Measurements from ENCODE around the gene LGMN.

DNA sequence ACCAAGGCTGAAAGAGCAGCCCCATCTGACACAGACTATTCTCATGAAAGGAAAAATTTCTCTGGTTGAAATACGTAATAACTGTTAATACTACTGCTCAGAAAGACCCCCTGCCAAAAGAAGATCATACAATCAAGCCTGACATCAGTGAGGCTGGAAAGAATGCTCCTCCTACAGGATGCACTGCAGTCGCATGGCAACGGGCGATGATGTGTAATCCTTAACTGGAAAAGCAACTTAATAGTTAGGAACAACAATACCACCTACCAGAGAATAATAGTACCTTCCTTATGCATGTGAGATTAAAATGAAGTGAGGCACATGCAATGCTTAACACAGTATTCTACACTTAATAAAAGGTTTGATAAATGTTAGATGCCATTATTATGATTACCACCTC lies 44.5 kb upstream of the LGMN start:
- TF ChIP-seq, protein P1, sequence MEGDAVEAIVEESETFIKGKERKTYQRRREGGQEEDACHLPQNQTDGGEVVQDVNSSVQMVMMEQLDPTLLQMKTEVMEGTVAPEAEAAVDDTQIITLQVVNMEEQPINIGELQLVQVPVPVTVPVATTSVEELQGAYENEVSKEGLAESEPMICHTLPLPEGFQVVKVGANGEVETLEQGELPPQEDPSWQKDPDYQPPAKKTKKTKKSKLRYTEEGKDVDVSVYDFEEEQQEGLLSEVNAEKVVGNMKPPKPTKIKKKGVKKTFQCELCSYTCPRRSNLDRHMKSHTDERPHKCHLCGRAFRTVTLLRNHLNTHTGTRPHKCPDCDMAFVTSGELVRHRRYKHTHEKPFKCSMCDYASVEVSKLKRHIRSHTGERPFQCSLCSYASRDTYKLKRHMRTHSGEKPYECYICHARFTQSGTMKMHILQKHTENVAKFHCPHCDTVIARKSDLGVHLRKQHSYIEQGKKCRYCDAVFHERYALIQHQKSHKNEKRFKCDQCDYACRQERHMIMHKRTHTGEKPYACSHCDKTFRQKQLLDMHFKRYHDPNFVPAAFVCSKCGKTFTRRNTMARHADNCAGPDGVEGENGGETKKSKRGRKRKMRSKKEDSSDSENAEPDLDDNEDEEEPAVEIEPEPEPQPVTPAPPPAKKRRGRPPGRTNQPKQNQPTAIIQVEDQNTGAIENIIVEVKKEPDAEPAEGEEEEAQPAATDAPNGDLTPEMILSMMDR (IDR thresholded peaks at IDR 0.05): no peak
- TF ChIP-seq POLR2AphosphoS5 (IDR thresholded peaks at IDR 0.05; ENCODE audit: low read depth, low read length) (no peak), EZH2phosphoT487 (IDR thresholded peaks at IDR 0.05; ENCODE audit: borderline replicate concordance, low read depth) (no peak), RAD21 (IDR thresholded peaks at IDR 0.05; ENCODE audit: low read length) (no peak), RCOR1 (IDR thresholded peaks at IDR 0.05; ENCODE audit: low read length) (no peak)
- TF ChIP-seq, protein P2, sequence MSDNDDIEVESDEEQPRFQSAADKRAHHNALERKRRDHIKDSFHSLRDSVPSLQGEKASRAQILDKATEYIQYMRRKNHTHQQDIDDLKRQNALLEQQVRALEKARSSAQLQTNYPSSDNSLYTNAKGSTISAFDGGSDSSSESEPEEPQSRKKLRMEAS (IDR thresholded peaks at IDR 0.05; ENCODE audit: low read depth): no peak
